Left lung (tissue), 10 donors: Measurements from ENCODE around the gene TYMP. TPM values are rescaled to one million over a fixed set of nuclear protein-coding genes. Genes with fewer than 3 reads are reported as not detected.

ENCODE experiments used
- ATAC-seq: fragments of 200-7000 bp; cut with Tn5 transposase; one replicate; pipeline ENCODE4 v1.9.1; 2020; ENCODE audit warnings: moderate library complexity
- DNase-seq, 4 donors: peaks; one replicate each; pipeline ENCODE4 v3.0.0-alpha.2; 2013 to 2020
- H3K27ac ChIP-seq, 2 donors: fragments of 200-600 bp; sonication (generic) in 1 of 2; one replicate each; pipeline versions ENCODE4 v1.5.0 to v1.8.0; 2020 to 2021
- H3K27me3 ChIP-seq, 2 donors: fragments of 200-600 bp; sonication (generic) in 1 of 2; one replicate each; pipeline versions ENCODE4 v1.5.0 to v1.8.0; 2020 to 2021
- H3K36me3 ChIP-seq, 2 donors: fragments of 200-600 bp; sonication (generic) in 1 of 2; one replicate each; pipeline versions ENCODE4 v1.5.0 to v1.8.0; 2020 to 2021
- H3K4me1 ChIP-seq, 2 donors: fragments of 200-600 bp; one replicate each; pipeline ENCODE4 v1.8.0; 2021
- H3K4me3 ChIP-seq, 2 donors: fragments of 200-600 bp; sonication (generic) in 1 of 2; one replicate each; pipeline versions ENCODE4 v1.5.0 to v1.8.0; 2020 to 2021; ENCODE audit warnings: mild to moderate bottlenecking in 1 of 2
- H3K9me3 ChIP-seq, 2 donors: fragments of 200-600 bp; sonication (generic) in 1 of 2; one replicate each; pipeline versions ENCODE4 v1.5.0 to v1.8.0; 2020 to 2021
- intact Hi-C, 2 donors: fragments of 100-400 bp; cut with DNase I; formaldehyde crosslinking; loops; one replicate each; pipeline versions ENCODE4 v1.11.2 to v1.14.2; 2022
- polyA plus RNA-seq, 6 donors: library from polyadenylated mRNA; unstranded; fragments of 120-200 nt; gene quantifications; one replicate each; pipeline ENCODE4 v1.2.1, GENCODE V29; 2013; ENCODE audit not compliant: insufficient read length in 6 of 6
- total RNA-seq, 2 donors: library from RNA; stranded (reverse); fragmentation: NEBNext Ultra II Directional; extraction: Animal tissue kit (Norgen Biotek cat#: 25700); gene quantifications; one replicate each; pipeline ENCODE4 v1.2.1, GENCODE V29; 2021
- TF ChIP-seq, protein P1 (sequence below), 2 donors: fragments of 200-600 bp; sonication (generic) in 1 of 2; IDR thresholded peaks; one replicate each; pipeline versions ENCODE4 v1.5.0 to v1.8.0; 2021; ENCODE audit warnings: antibody characterized with exemption in 2 of 2
- donor health status: DM: no; HTN: yes; CAD: no.
- donor health status: DM: no; HTN: no; CAD: no.

The TYMP gene
- total and polyA plus RNA-seq, 8 donors, result 2.6 to 256 (median 3.7) TPM

DNA sequence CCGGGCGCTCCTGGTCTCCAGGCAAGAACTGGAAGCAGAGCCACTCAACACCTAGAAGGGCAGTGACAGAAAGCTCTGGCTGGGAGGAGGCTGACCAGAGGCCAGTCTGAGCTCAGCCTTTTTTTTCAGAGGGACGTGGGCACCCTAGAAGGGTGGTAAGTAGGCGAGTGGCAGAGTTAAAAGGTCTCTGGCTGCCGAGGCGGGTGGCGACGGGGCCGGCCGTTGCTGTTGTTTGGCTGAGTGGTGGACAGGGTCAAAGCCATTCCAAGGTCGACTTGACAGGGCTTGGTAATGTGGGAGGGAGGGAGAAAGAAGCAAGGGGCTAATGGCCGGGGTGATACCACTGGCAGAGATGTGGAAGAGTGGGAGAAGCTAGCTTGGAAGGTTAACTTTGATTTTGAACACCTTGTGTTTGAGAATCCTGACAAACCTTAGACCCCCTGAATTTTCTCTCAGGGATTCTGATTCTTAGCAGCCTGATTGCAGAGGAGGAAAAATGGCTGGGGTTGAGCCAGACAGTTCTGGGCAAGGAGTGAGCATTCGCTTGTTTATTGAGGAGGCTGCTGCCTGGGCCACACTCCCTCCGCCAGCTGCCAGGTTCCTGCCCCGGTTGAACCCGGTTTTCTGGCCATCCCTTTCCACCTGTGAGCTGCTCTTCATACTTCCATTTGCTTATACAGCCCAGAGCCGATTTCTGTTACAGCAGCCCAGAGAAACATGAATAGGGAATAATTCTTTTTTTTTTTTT is 33.8 kb upstream of the TYMP start:
- TF ChIP-seq, protein P1, sequence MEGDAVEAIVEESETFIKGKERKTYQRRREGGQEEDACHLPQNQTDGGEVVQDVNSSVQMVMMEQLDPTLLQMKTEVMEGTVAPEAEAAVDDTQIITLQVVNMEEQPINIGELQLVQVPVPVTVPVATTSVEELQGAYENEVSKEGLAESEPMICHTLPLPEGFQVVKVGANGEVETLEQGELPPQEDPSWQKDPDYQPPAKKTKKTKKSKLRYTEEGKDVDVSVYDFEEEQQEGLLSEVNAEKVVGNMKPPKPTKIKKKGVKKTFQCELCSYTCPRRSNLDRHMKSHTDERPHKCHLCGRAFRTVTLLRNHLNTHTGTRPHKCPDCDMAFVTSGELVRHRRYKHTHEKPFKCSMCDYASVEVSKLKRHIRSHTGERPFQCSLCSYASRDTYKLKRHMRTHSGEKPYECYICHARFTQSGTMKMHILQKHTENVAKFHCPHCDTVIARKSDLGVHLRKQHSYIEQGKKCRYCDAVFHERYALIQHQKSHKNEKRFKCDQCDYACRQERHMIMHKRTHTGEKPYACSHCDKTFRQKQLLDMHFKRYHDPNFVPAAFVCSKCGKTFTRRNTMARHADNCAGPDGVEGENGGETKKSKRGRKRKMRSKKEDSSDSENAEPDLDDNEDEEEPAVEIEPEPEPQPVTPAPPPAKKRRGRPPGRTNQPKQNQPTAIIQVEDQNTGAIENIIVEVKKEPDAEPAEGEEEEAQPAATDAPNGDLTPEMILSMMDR (IDR thresholded peaks at IDR 0.05), result no peak
- H3K27me3 ChIP-seq, result no peaks in the 10 kb centered on the region
- peak overlapping the region; percentile 63 to 73 for H3K27ac ChIP-seq
- peaks cover 0 to 8% of the 10 kb centered on the region in 2 donors for H3K4me1 ChIP-seq
- DNase-seq (no peak), ATAC-seq (peak; percentile 31)
- H3K36me3 ChIP-seq, result peaks cover 0 to 7% of the 10 kb centered on the region in 2 donors
- peak overlapping the region; percentile 48 to 56 for H3K4me3 ChIP-seq
- intact Hi-C loops, result no loop called here
- no peaks in the 10 kb centered on the region for H3K9me3 ChIP-seq

DNA sequence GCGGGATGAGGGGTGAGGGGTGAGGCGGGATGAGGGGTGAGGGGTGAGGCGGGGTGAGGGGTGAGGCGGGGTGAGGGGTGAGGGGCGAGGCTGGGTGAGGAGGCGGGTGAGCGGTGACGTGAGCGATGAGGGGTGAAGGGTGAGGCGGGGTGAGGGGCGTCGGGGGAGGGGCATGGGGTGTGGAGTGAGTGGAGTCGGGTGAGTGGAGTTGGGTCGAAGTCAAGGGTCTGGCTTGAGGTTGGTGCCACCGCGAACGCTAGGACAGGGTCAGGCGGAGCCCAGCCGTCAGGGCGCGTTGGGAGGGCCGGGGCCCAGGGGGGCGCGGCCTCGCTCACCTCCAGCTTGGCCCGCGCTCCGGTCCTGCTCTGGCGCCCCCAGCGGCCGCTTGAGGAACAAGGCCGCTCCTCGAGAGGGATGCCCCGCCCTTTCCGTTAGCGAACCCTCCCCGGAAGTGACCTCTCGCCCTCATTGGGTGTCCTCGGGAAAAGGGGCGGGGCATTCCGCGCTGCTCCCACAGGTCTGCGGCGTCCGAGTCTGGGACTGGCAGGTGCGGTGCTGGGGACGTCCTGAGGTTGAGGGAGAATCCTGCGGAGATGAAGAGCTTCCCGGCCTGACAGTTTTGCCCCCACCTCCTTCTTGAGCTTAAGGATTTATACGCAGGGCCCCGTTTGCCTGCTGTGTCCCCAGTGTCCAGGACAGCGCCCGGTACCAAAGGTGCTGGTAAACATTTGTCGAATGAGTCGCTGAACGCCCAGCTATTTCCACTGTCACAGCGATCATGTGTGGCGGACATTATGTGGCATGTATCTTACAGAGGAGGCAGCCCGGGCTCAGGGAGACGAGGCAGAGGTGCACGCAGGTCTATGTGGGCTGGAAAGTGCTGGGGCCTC is 33.0 kb upstream of the TYMP start, which contains the start of gene SYCE3:
Gene SYCE3 (minus strand): TSS at position 397 of the 890 bp plus-strand sequence. CDS start 6,514 bp downstream, outside the sequence.
- Histone ChIP-seq H3K27me3 (no peaks in the 10 kb centered on the region), H3K4me3 (peak within 1 kb of the TSS; percentile 48 to 56), H3K36me3 (no peaks in the 10 kb centered on the region), H3K9me3 (no peaks in the 10 kb centered on the region), H3K4me1 (peaks cover 0 to 8% of the 10 kb centered on the region in 2 donors), H3K27ac (peak within 1 kb of the TSS; percentile 63 to 73)
- peak; percentile 91 to 99 (median 96) for DNase-seq
- ATAC-seq, result peak; percentile 98
- intact Hi-C loops, result no loop called here
- TF ChIP-seq, protein P1 (IDR thresholded peaks at IDR 0.05), result peak; percentile 96 to 100

DNA sequence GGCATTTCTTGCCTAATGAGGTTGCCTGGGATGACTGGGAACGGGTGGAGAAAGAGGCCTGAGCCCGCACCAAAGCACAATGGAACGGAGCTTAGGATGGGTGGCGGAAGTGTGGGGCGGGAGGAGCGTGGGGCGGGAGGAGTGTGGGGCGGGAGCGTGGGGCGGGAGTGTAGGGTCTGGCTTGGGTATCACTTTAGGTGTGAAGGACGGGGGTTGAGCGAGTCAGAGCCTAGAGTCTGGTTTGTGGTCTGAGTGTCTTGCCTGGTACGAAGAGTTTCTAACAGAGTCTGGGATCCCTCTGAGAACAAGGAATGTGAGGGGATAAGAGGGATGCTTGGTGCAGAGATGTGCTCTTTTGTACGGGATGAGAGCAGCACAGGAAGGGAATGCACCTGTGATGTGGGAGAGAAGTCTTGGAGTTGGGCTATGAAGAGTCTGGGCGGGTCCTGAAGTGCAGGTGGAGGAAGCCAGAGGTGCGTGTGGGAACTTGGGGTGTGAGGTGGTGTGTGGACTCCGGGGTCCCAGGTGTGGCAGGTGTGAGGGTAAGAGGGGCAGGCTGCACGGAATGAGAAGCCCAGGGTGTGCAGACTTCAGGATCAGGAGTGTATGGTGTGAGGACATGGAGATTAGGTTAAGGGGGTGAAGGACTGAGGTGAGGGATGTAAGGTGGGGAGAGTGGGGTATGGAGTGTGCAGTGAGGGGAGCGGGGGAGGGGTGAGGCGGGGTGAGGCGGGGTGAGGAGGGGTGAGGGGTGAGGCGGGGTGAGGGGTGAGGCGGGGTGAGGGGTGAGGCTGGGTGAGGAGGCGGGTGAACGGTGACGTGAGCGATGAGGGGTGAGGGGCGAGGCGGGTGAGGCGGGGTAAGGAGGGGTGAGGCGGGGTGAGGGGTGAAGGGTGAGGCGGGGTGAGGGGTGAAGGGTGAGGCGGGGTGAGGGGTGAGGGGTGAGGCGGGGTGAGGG is 31.9 kb upstream of the TYMP start:
- no peaks in the 10 kb centered on the region for H3K36me3 ChIP-seq
- peaks cover 0 to 8% of the 10 kb centered on the region in 2 donors for H3K4me1 ChIP-seq
- no peaks in the 10 kb centered on the region for H3K27me3 ChIP-seq
- no peaks in the 10 kb centered on the region for H3K9me3 ChIP-seq
- intact Hi-C loops, result no loop called here
- no peak overlapping the region for H3K4me3 ChIP-seq
- ATAC-seq, result no peak
- no peak overlapping the region for H3K27ac ChIP-seq
- TF ChIP-seq, protein P1 (IDR thresholded peaks at IDR 0.05), result no peak
- DNase-seq, result peak in 1 of 4 donors; percentile 55

DNA sequence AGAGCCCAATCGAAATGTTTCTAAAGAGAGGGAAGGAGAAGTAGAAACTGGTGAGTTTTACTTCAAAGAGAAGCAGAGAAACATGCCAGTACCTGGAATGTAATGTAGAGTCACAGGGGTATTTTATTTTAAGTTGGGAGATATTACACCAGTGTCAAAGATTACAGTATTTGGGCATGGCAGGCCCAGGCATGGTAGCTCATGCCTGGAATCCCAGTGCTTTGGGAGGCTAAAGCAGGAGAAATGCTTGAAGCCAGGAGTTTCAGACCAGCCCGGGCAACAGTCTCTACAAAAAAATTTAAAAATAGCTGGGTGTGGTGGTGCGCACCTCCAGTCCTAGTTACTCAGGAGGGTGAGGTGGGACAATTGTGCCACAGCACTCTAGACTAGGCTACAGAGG is 30.2 kb upstream of the TYMP start:
- Histone ChIP-seq H3K27me3 (no peaks in the 10 kb centered on the region), H3K4me1 (peaks cover 0 to 8% of the 10 kb centered on the region in 2 donors), H3K4me3 (no peak overlapping the region), H3K9me3 (no peaks in the 10 kb centered on the region), H3K36me3 (no peaks in the 10 kb centered on the region), H3K27ac (no peak overlapping the region)
- TF ChIP-seq, protein P1 (IDR thresholded peaks at IDR 0.05), result no peak
- no peak for DNase-seq
- intact Hi-C loops, result no loop called here
- ATAC-seq, result no peak
